H1 (cell line): ENCODE data around the gene EBF3.

Experiments used
- ASH2L ChIP-seq: fragments of 200-600, 300-600 bp; sonication (generic); IDR thresholded peaks from one replicate; pipeline ENCODE4 v1.7.1; 2017; ENCODE audit warnings: low read length
- EP300 ChIP-seq, 2 experiments: IDR thresholded peaks; 1 replicate in 1 of 2; 2 replicates in 1 of 2; pipeline ENCODE4 v1.6.1; 2011 to 2012; ENCODE audit warnings: low read depth in 2 of 2, low read length in 2 of 2, mild to moderate bottlenecking in 2 of 2, borderline replicate concordance in 1 of 2, inconsistent platforms in 1 of 2, moderate library complexity in 1 of 2
- EZH2 ChIP-seq: fragments of 200-600 bp; sonication (generic); IDR thresholded peaks from 2 replicates; pipeline ENCODE4 v1.7.1; 2012; ENCODE audit warnings: low read depth, mild to moderate bottlenecking, moderate library complexity, low read length, inconsistent platforms; ENCODE audit not compliant: severe bottlenecking
- JUND ChIP-seq: IDR thresholded peaks from 2 replicates; pipeline ENCODE4 v1.6.1; 2011; ENCODE audit warnings: mild to moderate bottlenecking, improper control_type of control experiment, low read length
- KDM1A ChIP-seq: fragments of 200-600, 300-600 bp; sonication (generic); IDR thresholded peaks from 2 replicates; pipeline ENCODE4 v1.7.1; 2016; ENCODE audit warnings: mild to moderate bottlenecking, low read length, borderline replicate concordance
- PHF8 ChIP-seq: fragments of 200-600 bp; sonication (generic); conservative IDR thresholded peaks from 2 replicates; pipeline ENCODE4 v1.7.1; 2012; ENCODE audit warnings: low read depth, mild to moderate bottlenecking, inconsistent platforms, low read length, moderate library complexity
- RFX5 ChIP-seq: IDR thresholded peaks from 2 replicates; pipeline ENCODE4 v1.6.1; 2011; ENCODE audit warnings: low read depth, low read length, improper control_type of control experiment, borderline replicate concordance
- SIX5 ChIP-seq: IDR thresholded peaks from 2 replicates; pipeline ENCODE4 v1.6.1; 2011; ENCODE audit warnings: mild to moderate bottlenecking, low read depth, low read length
- SP1 ChIP-seq: IDR thresholded peaks from 2 replicates; pipeline ENCODE4 v1.6.1; 2011; ENCODE audit warnings: low read depth, low read length
- SP4 ChIP-seq: IDR thresholded peaks from 2 replicates; pipeline ENCODE4 v1.6.1; 2012; ENCODE audit warnings: low read length, inconsistent platforms
- TEAD4 ChIP-seq: IDR thresholded peaks from 2 replicates; pipeline ENCODE4 v1.6.1; 2012; ENCODE audit warnings: low read depth, low read length, inconsistent platforms, mixed read lengths
- YY1 ChIP-seq: IDR thresholded peaks from 2 replicates; pipeline ENCODE4 v1.6.1; 2011; ENCODE audit warnings: low read depth, mild to moderate bottlenecking, low read length
- TF ChIP-seq, protein P1 (sequence below), 3 experiments: IDR thresholded peaks; 1 replicate in 2 of 3; 2 replicates in 1 of 3; pipeline versions ENCODE4 v1.5.1 to v1.6.1; 2011; ENCODE audit warnings: low read length in 3 of 3, mild to moderate bottlenecking in 3 of 3, inconsistent platforms in 2 of 3, low read depth in 1 of 3, moderate library complexity in 1 of 3; ENCODE audit not compliant: insufficient read depth in 1 of 3; ENCODE audit errors: control extremely low read depth in 1 of 3

GRCh38 chr10:129865413-129865812 lies 98.7 kb downstream of the EBF3 start:
- TF ChIP-seq, protein P1, sequence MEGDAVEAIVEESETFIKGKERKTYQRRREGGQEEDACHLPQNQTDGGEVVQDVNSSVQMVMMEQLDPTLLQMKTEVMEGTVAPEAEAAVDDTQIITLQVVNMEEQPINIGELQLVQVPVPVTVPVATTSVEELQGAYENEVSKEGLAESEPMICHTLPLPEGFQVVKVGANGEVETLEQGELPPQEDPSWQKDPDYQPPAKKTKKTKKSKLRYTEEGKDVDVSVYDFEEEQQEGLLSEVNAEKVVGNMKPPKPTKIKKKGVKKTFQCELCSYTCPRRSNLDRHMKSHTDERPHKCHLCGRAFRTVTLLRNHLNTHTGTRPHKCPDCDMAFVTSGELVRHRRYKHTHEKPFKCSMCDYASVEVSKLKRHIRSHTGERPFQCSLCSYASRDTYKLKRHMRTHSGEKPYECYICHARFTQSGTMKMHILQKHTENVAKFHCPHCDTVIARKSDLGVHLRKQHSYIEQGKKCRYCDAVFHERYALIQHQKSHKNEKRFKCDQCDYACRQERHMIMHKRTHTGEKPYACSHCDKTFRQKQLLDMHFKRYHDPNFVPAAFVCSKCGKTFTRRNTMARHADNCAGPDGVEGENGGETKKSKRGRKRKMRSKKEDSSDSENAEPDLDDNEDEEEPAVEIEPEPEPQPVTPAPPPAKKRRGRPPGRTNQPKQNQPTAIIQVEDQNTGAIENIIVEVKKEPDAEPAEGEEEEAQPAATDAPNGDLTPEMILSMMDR (IDR thresholded peaks at IDR 0.05; ENCODE audit: control extremely low read depth in 1 of 3, insufficient read depth in 1 of 3, low read depth in 1 of 3, low read length in 3 of 3), result no peak
- TF ChIP-seq ASH2L (no peak), EZH2 (no peak), YY1 (no peak), TEAD4 (no peak), RFX5 (no peak), SP1 (no peak), KDM1A (no peak), SP4 (no peak), SIX5 (no peak), PHF8 (no peak), EP300 (IDR thresholded peaks at IDR 0.05; ENCODE audit: borderline replicate concordance in 1 of 2, low read depth in 2 of 2, low read length in 2 of 2) (no peak), JUND (no peak)
